ENCODE data around the gene SP9.

SP9 gene

GRCh38 chr2:174376967-174377366 lies 42.2 kb downstream of the SP9 start:
- Histone ChIP-seq H3K9me2 (replicated peaks; ENCODE audit: low read depth, low read length) (no peaks in the 10 kb centered on the region), H3F3A (ENCODE audit: low read depth) (no peaks in the 10 kb centered on the region), H3K27me3 (ENCODE audit: insufficient read depth, low read length, poor library complexity, severe bottlenecking) (no peaks in the 10 kb centered on the region), H3K36me3 (ENCODE audit: insufficient read depth, low read length) (peaks cover 75% of the 10 kb centered on the region), H3K4me2 (ENCODE audit: low read depth, low read length, poor library complexity, severe bottlenecking) (no peak overlapping the region), H3K79me2 (ENCODE audit: insufficient read depth, low read length) (no peaks in the 10 kb centered on the region), H4K20me1 (ENCODE audit: insufficient read depth, low read length, poor library complexity, severe bottlenecking) (no peaks in the 10 kb centered on the region), H3K9ac (ENCODE audit: low read depth, low read length, poor library complexity, severe bottlenecking) (no peak overlapping the region), H3K9me3 (ENCODE audit: insufficient read depth, low read depth, low read length) (no peaks in the 10 kb centered on the region), H3K4me3 (ENCODE audit: low read length, poor library complexity, severe bottlenecking) (no peak overlapping the region), H2AFZ (ENCODE audit: low read length) (no peak overlapping the region), H3K4me1 (ENCODE audit: insufficient read depth, low read length, poor library complexity, severe bottlenecking) (no peaks in the 10 kb centered on the region)
- TF ChIP-seq EZH2phosphoT487 (IDR thresholded peaks at IDR 0.05; ENCODE audit: borderline replicate concordance) = no peak
- TF ChIP-seq CTCF (conservative IDR thresholded peaks at IDR 0.05; ENCODE audit: low read length) = no peak

GRCh38 chr2:174383796-174384195 lies 49.0 kb downstream of the SP9 start:
- Histone ChIP-seq H4K20me1 (ENCODE audit: insufficient read depth, low read length, poor library complexity, severe bottlenecking) (no peaks in the 10 kb centered on the region), H3K4me2 (ENCODE audit: low read depth, low read length, poor library complexity, severe bottlenecking) (no peak overlapping the region), H3K4me3 (ENCODE audit: low read length, poor library complexity, severe bottlenecking) (no peak overlapping the region), H3K9me2 (replicated peaks; ENCODE audit: low read depth, low read length) (no peaks in the 10 kb centered on the region), H3K9me3 (ENCODE audit: insufficient read depth, low read depth, low read length) (no peaks in the 10 kb centered on the region), H3K36me3 (ENCODE audit: insufficient read depth, low read length) (peaks cover 57% of the 10 kb centered on the region), H3K9ac (ENCODE audit: low read depth, low read length, poor library complexity, severe bottlenecking) (no peak overlapping the region), H2AFZ (ENCODE audit: low read length) (no peak overlapping the region), H3K4me1 (ENCODE audit: insufficient read depth, low read length, poor library complexity, severe bottlenecking) (no peaks in the 10 kb centered on the region), H3K27me3 (ENCODE audit: insufficient read depth, low read length, poor library complexity, severe bottlenecking) (no peaks in the 10 kb centered on the region), H3K79me2 (ENCODE audit: insufficient read depth, low read length) (peaks cover 10% of the 10 kb centered on the region; the same call in 1 of the 2 replicates), H3F3A (ENCODE audit: low read depth) (no peaks in the 10 kb centered on the region)
- TF ChIP-seq EZH2phosphoT487 (IDR thresholded peaks at IDR 0.05; ENCODE audit: borderline replicate concordance) = no peak
- TF ChIP-seq CTCF (conservative IDR thresholded peaks at IDR 0.05; ENCODE audit: low read length) = no peak

GRCh38 chr2:174385201-174385600 lies 50.4 kb downstream of the SP9 start:
- Histone ChIP-seq H3K36me3 (ENCODE audit: insufficient read depth, low read length) (peaks cover 47% of the 10 kb centered on the region; the same call in 1 of the 2 replicates), H3K9me2 (replicated peaks; ENCODE audit: low read depth, low read length) (no peaks in the 10 kb centered on the region)

More at GRCh38 chr2:174385201-174385600, 50.4 kb downstream of the SP9 start:
- no peaks in the 10 kb centered on the region for H3F3A ChIP-seq (ENCODE audit: low read depth)
- no peak for TF ChIP-seq EZH2phosphoT487 (IDR thresholded peaks at IDR 0.05; ENCODE audit: borderline replicate concordance)
- TF ChIP-seq CTCF (conservative IDR thresholded peaks at IDR 0.05; ENCODE audit: low read length) = no peak
- H4K20me1 ChIP-seq (ENCODE audit: insufficient read depth, low read length, poor library complexity, severe bottlenecking) = no peaks in the 10 kb centered on the region
- no peaks in the 10 kb centered on the region for H3K4me1 ChIP-seq (ENCODE audit: insufficient read depth, low read length, poor library complexity, severe bottlenecking)
- peaks cover 16% of the 10 kb centered on the region; the same call in 1 of the 2 replicates for H3K79me2 ChIP-seq (ENCODE audit: insufficient read depth, low read length)
- no peaks in the 10 kb centered on the region for H3K9me3 ChIP-seq (ENCODE audit: insufficient read depth, low read depth, low read length)
- no peak overlapping the region for H3K4me2 ChIP-seq (ENCODE audit: low read depth, low read length, poor library complexity, severe bottlenecking)
- no peak overlapping the region for H3K4me3 ChIP-seq (ENCODE audit: low read length, poor library complexity, severe bottlenecking)
- H2AFZ ChIP-seq (ENCODE audit: low read length) = no peak overlapping the region
- no peak overlapping the region for H3K9ac ChIP-seq (ENCODE audit: low read depth, low read length, poor library complexity, severe bottlenecking)
- no peaks in the 10 kb centered on the region for H3K27me3 ChIP-seq (ENCODE audit: insufficient read depth, low read length, poor library complexity, severe bottlenecking)

Measured in Loucy (cell line).